ENCODE measurements around the gene UPK3B.
"Not testable (repeated sequence)": the region's sequence is repeated elsewhere in the genome, so short reads cannot be mapped to it uniquely, and the experiment has no call there.

Gene UPK3B

DNA sequence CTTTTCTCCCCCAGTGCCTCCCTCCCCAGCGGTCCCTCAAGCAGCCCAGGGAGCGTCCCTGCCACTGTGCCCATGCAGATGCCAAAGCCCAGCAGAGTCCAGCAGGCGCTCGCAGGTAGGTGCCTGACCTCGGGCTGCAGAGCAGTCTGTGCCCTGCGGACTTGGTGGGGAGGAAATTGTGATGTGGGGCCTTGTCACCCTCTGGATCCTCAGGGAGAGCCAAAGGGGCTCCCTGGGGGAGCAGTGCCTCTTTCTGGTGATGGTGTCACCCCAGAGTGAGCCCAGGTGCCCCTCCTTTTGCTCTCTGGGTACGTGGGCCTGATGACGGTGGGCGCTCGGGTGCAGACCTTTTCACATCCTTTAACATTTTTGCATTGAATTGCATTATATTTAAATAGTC is 18.2 kb upstream of the UPK3B start:
- not testable (repeated sequence) for DNase-seq (ENCODE audit: low read depth in 2 of 2)

DNA sequence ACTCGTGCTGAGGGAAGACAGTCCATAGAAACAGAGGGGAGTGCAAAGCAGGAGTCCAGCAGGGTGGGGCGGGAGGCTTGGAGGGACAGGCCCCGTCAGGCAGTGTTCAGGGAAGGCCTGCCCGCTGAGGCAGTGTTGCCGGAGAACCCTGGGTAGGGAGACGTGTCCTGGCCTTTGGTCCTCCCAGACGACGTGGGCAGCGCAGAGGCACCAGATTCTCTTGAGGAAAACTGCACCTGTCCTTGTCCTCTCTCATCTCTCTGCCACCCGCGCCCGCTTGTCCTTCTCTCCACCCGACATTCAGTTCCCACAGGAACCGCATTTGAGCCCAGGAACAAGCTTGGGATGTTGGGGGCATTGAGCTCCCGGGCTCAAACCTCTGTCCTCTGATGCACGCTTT is 14.6 kb upstream of the UPK3B start:
- DNase-seq (ENCODE audit: low read depth in 2 of 2), result not testable (repeated sequence)

DNA sequence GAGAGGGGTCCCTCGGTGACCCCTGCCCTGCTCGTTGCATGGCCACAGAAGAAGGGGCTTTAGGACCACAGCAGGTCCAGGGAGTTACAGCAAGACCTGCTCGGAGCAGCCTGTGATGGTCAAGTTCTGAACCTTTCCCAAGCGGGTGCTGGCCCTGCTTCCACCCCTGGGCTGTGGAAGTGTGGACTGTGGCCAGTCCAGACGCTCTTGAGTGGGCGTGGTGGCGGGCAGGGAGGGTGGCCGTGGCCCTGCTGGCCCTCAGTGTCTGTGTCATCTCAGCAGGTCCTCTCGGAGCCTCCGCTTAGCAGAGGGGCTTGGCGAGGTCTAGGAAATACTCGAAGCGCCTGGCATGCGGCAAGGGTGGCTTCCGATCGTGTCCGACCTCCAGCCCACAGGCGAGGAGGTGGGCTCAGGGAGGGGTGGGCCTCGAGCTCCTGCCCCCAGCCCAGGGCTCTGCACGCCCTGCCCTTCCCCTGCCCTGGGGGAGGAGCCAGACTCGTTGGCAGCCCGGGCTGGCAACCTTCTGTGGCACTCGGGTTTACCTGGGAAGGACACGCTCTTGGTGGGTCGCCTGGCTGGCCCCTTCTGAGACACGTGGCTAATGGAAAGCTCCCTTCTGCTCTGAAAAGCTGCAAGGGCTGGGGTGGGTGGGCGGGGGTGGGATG is 12.3 kb upstream of the UPK3B start:
- DNase-seq (ENCODE audit: low read depth in 2 of 2), result not testable (repeated sequence)

DNA sequence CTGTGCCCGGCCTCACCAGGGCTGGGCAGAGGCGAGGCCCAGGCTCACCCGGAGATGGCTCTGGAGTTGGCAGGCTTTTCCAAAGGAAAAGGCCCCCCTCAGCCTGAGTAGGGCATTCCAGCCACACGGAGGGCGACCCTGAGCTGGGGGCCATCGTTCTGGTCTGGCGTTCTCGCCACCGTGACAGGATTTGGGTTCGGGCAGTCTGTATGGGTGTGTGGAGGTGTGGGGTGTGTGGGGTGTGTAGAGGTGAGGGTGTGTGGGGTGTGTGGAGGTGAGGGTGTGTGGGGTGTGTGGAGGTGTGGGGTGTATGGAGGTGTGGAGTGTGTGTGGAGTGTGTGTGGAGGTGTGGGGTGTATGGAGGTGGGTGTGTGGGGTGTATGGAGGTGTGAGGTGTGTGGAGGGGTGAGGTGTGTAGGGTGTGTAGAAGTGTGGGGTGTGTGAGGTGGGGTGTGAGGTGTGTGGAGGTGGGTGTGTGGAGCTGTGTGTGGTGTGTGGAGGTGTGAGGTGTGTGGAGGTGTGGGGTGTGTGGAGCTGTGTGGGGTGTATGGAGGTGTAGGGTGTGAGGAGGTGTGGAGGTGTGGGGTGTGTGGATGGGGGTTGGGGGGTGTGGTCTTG is 11.7 kb upstream of the UPK3B start:
- DNase-seq (ENCODE audit: low read depth in 2 of 2), result not testable (repeated sequence)

DNA sequence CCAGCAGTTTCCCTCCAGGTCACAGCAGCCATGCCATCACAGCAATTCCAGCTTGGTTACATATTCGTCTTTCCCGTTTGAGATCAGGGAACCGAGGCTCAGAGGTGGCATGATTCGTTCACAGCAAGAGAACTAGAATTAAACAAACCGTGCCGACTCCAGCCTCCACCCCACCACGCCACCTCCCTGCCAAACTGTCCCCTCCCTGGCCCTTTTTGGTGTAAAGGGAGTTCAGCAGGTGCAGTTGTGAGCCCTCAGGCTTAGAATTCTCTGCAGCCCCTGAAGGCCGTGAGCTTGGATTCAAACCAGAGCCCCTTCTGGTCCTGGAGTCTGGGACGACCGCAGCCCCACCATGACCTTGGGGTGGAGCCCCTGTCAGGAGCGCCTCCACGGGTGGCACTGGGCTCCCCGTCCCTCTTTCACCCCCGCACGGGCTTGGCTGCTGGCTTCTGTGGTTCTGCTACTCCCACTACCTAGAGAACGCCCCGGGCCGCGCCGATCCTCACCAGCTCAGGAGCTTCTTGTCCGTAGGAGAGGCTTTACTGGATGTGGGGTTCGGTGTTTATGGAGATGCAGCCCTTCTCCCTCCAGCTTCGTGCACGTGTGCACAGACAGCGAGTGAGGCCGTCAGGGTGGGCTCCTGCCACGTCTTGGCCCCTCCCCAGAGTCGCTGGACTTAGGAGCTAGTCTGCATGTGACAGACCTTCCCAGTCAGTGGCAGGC is 11.0 kb upstream of the UPK3B start:
- DNase-seq (ENCODE audit: low read depth in 2 of 2), result not testable (repeated sequence)

DNA sequence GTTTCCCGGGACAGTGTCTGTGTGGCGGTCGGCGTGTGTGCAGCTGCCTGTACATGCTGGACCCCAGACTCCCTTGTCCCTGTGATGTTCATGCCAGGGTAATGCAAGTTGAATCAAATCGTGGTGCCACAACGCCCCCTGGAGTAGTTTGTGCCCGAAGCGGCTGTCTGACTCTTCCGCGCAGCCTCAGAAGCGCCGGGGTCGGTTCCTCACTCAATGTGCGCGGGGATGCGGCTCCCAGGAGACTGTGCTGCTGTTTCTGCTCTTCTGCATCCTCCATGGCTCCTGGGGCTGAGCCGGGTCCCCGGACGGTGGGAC is 10.5 kb upstream of the UPK3B start:
- not testable (repeated sequence) for DNase-seq (ENCODE audit: low read depth in 2 of 2)

DNA sequence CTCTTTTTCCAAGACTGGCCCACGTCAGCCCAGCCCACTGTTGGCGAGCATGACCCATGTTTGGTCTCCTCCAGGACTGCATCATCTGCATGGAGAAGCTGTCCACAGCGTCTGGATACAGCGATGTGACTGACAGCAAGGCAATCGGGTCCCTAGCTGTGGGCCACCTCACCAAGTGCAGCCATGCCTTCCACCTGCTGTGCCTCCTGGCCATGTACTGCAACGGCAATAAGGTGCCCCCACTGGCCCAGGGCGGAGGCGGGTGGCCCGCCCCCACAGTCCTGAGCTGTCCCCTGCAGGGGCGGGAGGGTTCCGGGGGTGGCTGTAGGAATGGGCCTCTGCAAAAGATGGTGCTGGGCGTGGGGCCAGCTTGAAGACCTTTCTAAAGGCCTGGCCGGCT is 8.1 kb upstream of the UPK3B start:
- DNase-seq (ENCODE audit: low read depth in 2 of 2), result not testable (repeated sequence)

DNA sequence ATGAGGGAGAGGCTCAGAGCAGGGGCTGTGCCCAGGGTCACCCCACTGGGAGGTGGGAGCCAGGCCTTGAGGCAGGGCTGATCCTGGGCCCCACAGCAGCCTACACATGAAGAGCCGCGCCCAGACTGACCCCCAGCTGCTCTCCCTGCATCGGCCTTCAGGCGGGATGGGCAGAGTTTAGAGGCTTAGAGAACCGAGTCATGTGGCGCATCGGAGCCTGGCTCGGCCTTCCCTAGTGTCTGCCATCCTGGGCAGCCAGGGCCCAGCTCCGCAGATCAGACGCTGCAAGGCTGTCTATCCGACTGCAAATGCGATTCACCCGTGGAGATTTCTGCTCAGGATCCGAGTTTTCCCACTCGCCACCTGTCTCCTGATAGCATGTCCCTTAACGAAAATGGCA is 7.5 kb upstream of the UPK3B start:
- DNase-seq (ENCODE audit: low read depth in 2 of 2), result not testable (repeated sequence)

DNA sequence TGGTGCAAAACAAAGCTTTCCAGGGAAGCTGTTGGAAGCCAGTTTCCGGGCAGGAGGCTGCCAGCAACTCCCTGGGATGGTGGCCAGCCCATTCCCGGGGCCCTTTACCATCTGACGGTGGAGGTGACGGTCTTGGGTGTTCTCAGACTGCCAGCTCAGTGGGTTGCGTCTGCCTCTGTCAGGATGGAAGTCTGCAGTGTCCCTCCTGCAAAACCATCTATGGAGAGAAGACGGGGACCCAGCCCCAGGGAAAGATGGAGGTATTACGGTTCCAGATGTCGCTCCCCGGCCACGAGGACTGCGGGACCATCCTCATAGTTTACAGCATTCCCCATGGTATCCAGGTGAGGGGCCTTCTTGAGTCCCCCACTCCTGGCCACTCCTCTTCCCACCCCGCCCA is 7.1 kb upstream of the UPK3B start:
- DNase-seq (ENCODE audit: low read depth in 2 of 2), result not testable (repeated sequence)

DNA sequence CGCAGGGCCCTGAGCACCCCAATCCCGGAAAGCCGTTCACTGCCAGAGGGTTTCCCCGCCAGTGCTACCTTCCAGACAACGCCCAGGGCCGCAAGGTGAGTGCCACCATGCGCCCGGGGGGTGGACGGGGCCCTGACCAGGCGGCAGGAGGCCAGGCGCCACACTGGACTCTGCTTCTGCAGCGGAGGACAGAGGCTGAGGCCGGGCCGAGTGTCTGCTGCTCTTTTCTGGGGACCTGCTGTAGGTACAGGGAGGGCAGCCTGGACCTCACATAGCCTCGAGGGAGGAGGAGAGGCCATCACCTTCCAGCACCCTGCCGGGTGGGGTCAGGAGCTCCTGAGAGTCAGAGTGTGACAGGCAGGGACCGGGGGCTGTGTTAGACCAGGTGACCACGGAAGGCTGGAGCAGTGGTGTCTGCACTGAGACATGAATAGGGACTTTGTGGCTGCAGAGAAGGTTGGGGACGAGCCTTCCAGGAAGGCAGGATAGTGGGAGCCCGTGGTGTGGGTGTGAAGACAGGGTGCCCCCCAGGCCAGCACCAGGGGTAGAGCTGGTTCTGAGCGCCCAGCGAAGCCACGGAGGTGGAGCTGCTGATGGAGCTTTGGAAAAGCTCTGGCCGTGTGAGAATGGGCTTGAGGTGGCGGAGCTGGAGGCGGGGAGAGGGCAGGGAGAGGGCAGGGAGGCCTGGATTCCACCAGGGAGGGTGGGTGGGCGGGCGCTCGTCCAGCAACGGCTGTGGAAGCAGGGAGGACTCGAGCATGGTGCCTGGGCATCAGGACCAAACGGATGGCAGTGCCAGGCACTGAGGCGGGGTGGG is 5.8 kb upstream of the UPK3B start:
- DNase-seq (ENCODE audit: low read depth in 2 of 2), result not testable (repeated sequence)

DNA sequence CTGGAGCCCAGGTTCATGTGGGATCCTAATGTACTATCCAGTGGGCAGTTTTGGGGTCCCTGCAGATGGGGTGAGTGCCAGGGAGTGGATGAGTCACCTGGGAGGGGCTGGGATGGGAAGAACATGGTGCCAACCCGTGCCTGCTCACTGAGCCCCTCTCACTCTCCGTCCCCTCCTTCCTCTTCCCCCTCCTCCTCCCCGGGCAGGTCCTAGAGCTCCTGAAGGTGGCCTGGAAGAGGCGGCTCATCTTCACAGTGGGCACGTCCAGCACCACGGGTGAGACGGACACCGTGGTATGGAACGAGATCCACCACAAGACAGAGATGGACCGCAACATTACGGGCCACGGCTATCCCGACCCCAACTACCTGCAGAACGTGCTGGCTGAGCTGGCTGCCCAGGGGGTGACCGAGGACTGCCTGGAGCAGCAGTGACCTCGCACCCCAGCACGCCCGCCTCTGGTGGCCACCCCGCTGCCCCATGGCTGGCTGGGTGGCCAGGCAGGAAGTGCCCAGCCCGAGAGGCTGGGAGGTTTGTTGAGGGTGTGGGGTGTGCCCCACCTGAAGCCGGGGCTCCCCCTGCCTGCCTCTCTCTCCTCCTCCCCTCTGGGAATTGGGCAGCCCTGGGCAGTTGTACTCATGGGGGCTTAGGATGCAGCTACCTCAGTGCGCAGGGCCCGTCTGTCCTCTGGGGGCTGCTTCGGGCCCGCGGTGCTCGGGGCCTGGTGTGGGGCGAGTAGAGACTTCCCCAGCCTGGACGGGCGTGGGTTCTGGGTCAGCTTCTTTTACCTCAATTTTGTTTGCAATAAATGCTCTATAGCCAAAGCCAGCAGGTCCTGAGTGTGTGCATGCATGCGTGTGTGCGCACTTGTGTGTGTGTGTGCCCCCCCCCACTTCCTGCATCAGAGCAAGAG is 4.9 kb upstream of the UPK3B start:
- no peak for DNase-seq (ENCODE audit: low read depth in 2 of 2)

DNA sequence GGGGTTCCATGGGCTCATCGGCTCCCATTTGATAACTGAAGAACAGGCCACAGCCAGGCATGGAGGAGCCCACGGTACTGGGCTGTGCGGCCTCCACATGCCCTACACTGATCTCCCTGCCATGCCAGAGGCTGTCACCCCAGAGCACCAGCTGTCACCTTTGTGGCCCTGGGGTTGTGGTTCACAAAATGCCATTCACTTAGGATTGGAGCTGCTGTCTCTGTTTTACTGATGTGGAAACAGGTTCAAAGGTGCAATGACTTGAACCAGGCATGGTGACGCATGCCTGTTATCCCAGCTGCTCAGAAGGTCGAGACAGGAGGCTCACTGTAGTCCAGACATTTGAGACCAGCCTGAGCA is 4.3 kb upstream of the UPK3B start:
- DNase-seq (ENCODE audit: low read depth in 2 of 2), result no peak

DNA sequence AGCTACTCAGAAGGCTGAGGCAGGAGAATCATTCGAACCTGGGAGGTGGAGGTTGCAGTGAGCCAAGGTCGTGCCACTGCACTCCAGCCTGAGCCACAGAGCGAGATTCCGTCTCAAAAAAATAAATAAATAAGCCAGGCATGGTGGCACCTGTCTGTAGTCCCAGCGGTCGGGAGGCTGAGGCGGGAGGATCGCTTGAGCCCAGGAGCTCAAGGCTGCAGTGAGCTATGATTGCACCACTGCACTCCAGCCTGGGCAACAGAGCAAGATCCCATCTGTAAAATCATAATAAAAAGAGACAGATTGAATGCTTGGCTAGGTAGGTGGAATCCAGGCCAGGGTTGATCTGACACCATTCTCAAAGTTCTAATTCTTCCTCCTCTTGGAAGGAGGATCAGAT is 3.7 kb upstream of the UPK3B start:
- not testable (repeated sequence) for DNase-seq (ENCODE audit: low read depth in 2 of 2)

DNA sequence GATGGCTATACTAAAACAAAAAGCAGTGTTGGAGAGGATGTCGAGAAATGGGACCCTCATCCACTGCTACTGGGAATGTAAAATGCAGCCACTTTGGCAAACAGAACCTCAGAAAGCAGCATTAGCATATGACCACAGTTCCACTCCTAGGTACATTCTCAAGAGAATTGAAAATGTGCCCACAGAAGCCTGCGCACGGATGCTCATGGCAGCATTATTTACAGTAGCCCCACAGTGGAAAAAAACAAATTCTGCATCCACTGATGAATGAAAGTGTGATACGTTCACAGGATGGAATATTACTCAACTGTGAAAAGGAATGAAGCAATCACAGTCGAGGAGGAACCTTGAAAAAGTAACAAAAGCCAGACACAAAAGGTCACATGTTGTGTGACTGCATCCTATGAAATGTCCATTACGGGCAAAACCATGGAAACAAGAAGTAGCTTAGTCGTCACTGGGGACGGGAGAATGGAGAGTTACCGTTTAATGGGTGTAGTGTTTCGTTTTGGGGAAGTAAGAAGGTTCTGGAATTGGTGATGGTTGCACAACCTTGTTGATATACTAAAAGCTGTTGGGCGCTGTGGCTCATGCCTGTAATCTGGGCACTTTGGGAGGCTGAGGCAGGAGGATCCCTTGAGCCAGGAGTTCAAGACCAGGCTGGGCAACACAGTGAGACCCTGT is 2.5 kb upstream of the UPK3B start:
- DNase-seq (ENCODE audit: low read depth in 2 of 2), result no peak

DNA sequence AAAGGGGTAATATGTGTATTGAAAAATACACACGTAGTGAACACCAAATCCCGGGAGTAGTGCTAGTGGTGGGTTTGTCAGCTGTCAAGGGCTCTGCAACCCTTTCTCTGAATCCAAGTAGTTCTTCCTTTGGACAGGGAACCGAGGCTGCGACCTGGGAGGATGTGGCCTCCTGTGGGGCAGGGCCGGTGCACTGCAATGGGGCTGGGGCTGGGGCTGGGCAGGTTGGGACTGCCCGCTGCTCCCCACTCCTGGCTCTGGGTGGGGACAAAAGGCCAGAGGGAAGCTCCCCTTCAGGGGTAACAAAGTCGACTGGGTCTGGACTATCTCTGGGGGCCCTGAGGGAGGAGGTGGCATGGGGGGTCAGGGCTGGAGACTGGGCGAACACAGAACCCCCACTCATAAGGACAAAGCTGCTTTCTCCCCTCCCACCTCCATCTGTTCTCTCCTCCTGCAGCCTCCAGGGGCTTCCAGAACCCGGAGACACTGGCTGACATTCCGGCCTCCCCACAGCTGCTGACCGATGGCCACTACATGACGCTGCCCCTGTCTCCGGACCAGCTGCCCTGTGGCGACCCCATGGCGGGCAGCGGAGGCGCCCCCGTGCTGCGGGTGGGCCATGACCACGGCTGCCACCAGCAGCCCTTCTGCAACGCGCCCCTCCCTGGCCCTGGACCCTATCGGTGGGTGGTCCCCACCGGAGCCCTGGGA is 1.0 kb downstream of the UPK3B start:
- DNase-seq (ENCODE audit: low read depth in 2 of 2), result not testable (repeated sequence)

DNA sequence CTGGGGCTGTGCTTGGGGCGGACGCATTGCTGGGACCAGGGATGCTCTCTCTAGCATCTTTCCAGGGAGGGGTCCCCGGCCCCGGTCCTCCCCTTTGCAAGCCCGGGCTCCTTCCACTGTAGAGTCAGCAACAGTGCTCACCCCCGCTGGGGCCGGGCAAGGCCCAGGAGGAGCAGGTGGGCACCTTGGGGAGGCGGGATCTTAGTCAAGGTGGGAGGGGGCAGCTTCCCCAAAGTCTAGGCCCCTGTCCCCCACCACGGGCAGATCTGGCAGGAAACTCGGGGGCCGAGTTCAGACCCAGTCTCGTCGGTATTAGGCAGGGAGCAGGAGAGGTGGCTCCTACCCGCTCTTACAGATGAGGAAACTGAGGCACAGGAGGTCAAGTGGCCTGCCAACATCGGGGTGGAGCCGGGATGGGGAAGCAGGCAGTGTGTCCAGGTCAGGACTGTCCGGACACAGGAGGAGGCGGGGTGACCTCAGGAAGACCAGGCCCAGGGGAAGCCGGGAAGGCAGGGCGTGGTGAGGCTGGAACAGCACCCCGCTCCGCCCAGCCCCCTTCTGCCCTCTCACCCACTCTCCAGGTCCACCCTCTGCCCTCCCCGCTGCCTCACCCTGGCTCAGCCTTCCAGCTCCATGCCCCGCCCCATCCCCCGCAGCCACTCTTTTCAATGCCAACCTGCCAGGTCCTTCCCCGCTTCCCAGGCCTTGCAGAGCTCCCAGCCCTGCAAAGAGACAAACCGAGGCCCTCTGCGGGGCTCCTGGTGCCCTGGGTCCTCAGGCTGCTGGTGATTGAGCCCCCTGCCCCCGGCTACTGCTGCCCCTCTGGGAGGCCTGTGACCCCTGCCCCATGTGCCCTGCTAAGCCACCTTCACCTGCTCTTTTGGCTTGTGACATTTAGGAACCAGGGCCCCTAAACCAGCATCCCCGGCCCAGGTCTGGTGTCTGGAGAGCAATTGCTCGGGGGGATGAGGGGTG is 1.8 kb downstream of the UPK3B start:
- not testable (repeated sequence) for DNase-seq (ENCODE audit: low read depth in 2 of 2)

DNA sequence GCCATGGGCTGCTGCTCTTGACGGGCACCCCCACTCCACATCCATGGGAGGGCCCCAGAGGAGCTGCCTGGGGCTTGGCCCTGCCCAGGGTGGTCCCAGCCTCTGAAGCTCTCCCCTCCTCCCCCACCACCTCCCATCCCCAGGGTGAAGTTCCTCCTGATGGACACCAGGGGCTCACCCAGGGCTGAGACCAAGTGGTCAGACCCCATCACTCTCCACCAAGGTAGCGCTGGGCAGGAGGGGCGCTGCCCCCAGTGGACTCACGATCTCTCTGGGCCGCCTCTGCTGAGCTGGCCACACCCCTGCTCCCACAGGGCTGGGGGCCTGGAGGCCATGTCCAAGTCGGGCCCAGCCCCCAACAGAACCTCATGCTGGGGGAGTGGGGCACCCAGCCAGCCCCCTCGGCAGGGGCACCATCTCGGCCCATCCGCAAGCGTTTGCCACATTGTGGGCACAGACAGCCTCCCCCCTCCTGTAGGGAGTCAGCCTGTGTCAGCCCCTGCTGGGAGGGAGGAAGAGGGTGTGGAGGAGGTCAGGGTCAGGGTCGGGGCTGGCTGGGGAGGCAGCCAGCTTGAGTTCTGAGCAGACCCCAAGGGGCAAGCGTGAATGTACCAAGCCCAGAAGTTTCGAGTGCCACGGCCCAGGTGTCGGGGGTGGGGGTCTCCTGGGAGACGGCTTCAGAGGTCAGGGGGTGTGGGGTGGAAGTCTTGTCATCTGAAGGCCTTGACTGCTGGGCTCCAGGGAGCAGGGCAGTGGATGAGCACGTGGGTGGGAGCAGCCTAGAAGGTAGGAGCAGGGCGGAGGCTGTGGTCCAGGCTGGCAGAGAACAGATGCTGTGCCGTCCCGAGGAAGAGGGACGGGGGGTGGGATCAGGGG is 2.8 kb downstream of the UPK3B start:
- DNase-seq (ENCODE audit: low read depth in 2 of 2), result no peak
